Stimulated activated CD4-positive, alpha-beta T cell treated with anti-CD3 and anti-CD28 coated beads, TNF-alpha, amount 100 ng/mL, for 1 hour (primary cell): ENCODE results near the gene PHOX2A.

Experiments used
- DNase-seq, 3 donors: peaks; one replicate each; pipeline ENCODE4 v3.0.0-alpha.2; 2020; ENCODE audit warnings: low read depth in 3 of 3, low spot score in 1 of 3

The PHOX2A gene

DNA sequence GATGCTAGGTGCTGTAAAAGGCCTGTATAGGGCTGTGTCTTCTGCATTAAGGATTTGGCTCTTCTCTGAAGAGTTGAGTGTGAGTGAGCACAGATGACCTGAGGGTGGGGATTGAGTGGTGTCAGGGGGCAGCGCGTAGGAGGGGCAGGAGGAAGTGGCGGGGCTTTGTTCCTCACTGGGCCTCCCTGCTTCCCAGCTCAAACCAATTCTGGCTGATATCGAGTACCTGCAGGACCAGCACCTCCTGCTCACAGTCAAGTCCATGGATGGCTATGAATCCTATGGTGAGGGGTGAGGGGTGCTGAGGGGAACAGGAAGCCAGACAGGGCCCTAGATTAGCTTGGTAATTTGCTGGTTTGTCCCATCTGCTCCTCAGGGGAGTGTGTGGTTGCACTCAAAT lies 9.1 kb downstream of the PHOX2A start:
- DNase-seq = no peak

DNA sequence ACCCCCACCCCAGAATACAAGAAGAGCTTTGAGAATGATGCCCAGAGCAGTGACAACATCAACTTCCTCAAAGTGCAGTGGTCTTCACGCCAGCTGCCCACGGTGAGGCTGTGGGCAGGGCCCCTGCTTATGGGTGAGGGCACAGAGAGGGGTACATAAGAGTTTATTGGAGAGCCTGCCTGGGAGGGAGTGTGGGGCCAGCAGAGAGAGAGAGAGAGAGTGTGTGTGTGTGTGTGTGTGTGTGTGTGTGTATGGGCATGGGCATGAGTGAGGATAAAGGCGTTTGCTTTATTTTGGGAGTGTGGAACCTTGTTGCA lies 9.5 kb downstream of the PHOX2A start:
- DNase-seq = no peak

DNA sequence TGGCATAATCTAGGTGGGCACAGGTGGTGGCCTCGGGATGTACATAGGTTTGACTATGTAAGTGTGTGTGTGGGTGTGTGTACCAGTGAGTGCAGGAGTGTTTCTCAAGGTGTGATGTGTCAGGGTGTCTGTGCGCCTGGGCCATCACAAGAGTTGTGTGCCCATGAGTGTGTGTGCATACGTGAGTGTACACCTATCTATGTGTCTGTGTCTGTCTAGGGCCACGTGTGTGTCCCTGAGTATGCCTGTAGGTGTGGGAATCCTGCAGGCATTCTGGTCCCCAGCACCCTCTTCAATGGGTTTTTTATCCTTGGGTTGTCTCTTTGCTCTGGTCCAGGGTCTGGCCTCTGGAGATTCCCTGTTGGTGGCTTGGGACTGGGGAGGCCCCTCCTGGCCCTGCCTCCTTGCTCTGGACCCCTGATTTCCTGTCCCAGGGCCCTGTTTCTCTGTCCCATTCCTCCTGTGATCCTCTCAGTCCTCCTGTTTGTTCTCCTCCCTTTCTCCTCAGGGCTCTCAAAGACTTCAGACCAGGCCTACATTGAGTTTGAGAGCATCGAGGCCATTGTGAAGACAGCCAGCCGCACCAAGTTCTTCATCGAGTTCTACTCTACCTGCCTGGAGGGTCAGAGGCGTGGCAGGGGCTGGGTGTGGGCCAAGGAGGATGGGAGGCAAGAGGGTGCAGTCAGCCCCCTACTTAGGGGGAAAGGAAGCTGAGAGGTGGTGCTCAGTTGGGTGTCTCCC lies 10.0 kb downstream of the PHOX2A start:
- no peak for DNase-seq

DNA sequence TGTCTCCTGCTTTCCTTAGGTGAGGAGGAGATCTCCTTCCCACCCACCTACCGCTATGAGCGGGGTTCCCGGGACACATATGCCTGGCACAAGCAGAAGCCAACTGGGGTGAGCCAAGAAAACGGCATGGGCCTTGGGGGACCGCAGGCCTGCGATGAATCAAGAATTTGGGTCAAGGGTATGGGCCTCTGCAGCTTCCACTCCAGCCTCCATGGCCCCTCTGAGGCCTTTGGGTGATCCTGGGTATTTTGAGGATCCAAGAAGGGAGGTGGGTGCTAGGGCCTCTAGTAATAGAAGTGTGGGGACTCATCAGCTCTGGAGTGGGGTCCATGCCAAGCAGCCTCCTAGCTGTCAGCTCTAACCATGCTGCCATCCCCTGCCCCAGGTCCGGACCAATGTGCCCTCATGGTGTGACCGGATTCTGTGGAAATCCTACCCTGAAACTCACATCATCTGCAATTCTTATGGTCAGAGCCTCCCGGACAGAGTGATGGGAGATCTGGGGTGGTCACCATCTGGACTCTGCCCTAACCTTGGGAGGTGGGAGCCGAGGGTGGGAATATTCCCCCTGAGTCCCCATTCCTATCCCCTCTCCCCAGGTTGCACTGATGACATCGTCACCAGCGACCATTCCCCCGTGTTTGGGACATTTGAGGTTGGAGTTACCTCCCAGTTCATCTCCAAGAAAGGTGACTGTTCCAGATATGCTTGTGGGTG lies 10.8 kb downstream of the PHOX2A start:
- DNase-seq = no peak

DNA sequence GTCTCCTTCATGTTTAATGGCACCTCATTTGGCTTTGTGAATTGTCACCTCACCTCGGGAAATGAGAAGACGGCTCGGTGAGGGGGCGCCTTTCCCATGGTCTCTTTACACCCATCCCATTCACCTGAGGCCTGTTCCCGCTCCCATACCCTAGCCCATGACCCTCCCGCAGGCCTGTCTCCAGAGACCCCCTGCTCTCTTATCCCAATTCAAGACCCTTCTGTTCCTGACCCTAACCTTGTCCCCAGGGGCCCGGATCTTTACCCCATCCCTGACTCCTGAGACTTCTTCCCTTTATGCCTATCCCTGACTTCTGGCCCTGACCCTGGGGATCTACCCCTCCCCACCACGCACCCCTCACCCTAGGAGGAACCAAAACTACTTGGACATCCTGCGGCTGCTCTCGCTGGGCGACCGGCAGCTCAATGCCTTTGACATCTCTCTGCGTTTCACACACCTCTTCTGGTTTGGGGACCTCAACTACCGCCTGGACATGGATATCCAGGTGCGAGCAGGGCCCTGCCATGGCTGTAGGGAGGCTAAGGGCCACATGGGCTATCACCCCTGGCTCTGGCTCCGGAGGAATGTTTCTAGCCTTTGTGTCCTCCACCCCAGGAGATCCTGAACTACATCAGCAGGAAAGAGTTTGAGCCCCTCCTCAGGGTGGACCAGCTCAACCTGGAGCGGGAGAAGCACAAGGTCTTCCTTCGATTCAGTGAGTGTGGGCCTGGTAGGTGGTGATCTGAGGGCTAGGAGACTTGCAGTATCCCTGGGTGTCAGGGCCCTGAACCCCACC lies 11.5 kb downstream of the PHOX2A start:
- DNase-seq = no peak

DNA sequence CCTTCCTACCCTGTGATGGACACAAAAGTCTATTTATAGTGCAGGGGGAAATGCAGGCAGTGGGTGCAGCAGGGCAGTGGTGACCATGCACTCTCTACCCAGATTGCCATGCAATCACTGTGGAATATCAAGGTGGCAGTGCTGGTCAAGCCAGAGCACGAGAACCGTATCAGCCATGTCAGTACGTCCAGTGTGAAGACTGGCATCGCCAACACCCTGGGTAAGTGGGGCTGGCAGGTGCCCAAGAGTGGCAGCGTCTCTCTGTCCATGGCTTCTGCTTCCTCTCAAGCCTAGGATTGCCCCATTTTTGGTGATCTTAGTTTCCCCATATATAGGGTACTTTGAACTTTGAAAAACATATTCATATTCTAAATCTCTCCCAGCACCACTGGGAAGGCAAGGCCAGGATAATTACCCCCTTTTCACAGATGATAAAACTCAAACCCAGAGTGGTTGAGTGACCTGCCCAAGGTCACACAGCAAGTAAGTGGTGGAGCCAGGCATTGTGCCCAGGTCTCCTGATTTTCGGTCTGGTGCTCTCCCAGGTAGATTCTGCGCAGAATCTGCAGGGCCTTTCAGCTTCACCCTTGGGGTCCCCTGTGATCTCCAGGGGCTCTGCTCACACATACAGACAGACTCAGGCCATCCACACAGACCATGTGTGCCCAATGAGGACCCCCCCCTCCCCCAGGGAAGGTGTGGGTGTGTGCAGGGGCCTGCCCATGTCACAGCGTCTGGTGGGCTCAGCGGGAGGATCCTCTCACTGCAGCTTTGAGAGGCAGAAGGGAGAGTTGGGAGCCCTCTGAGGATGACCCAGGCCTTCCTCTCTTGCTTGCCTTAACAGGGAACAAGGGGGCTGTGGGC lies 12.3 kb downstream of the PHOX2A start:
- DNase-seq = no peak

DNA sequence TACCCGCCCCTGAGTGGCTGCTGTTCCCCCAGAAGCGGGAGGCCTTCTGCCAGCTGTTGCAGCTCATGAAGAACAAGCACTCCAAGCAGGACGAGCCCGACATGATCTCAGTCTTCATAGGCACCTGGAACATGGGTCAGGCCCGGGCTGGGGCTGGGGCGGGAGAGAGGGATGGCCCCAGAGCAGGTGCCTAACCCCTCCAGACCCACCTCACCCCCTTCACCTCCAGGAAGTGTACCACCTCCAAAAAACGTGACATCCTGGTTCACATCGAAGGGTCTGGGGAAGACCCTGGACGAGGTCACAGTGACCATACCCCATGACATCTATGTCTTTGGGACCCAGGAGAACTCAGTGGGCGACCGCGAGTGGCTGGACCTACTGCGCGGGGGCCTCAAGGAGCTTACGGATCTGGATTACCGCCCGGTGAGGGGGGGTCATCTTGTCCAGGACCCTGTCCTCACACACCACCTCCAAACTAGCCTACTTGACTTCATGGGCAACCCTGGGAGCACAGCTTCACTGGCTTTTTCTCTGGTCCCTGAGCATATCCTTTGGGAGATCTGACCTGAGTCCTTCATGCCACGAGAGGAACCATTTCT lies 13.1 kb downstream of the PHOX2A start:
- DNase-seq = no peak

DNA sequence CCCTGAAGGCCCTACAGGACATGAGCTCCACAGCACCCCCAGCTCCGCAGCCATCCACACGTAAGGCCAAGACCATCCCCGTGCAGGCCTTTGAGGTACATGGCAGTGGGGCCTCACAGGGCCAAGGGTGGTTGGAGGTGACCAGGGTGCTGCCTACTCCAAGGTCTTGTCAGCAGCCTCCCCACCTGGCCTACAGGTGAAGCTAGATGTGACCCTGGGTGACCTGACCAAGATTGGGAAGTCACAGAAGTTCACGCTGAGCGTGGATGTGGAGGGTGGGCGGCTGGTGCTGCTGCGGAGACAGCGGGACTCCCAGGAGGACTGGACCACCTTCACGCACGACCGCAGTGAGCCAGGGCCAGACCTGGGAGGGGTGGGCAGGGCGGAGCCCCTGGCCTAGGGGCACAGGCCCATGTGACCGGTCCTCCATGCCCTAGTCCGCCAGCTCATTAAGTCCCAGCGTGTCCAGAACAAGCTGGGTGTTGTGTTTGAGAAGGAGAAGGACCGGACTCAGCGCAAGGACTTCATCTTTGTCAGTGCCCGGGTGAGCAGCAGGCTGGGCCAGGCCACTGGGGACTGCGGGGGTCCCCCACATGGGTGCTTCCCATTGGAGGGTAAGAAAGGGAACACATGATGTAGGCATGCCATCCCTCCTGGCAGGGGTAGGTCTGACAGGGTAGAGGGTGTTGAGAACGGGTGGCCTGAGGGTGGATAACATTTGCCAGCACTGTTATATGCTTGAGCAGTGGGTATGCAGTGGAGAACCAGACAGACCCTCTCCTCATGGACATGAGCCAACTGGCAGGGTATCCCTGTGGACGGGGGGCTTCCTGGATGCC lies 13.8 kb downstream of the PHOX2A start:
- no peak for DNase-seq

DNA sequence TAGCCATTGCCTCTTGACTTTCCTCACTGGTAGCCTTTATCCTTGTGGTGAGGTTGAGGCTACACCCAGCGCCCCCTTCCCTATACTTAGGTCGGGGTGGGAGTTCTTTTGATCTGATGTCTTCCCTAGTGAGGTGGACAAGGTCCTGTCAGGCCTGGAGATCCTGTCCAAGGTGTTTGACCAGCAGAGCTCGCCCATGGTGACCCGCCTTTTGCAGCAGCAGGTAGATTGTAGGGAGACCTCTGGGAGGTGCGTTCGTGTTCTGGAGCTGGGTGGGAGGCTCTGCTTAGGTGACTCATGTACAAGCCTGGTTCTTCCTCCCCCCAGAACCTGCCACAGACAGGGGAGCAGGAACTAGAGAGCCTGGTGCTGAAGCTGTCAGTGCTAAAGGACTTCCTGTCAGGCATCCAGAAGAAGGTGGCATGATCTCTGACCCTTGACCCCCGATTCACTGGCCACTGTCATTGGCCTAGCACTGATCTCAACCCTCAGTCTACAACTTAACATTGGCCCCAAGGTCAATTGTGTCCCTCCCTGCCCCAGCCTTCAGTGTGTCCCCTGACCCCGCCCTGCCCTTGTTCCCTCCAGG lies 14.5 kb downstream of the PHOX2A start:
- no peak for DNase-seq

DNA sequence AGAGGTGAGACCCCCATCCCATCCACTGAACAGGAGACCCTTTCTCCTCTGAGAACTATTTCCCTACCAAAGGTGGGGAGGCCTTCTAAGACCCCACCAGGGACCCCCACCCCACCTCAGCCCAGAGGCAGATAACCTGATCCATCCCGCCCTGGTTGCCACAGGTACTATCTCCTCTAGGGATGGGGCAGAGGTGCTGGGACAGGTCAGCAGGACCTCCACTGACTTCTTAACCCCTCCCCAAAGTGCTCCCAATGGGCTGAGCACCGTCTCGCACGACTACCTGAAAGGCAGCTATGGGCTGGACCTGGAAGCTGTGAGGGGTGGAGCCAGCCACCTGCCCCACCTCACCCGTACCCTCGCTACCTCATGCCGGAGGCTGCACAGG lies 15.1 kb downstream of the PHOX2A start:
- no peak for DNase-seq

DNA sequence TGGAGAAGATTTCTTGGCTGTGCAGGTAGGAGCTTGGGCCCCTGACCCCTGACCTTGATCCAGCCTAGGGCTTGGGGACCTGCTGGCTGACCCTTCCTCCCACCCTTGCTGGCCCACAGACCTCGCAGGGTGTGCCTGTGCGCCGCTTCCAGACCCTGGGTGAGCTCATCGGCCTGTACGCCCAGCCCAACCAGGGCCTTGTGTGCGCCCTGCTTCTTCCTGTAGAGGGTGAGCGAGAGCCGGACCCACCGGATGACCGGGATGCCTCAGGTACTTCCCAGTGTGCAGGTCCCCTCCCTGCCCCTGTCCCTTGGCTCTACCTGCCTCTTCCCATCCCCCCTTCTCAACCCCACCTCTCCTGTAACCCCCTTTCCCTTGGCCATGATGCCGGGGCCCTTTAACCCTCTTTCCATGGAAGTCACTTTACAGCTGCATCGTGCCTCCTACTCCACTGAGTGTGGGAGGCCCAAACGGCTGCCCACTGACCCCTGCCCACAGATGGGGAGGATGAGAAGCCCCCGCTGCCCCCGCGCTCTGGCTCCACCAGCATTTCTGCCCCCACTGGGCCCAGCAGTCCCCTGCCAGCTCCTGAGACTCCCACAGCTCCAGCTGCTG lies 15.6 kb downstream of the PHOX2A start:
- DNase-seq = no peak

DNA sequence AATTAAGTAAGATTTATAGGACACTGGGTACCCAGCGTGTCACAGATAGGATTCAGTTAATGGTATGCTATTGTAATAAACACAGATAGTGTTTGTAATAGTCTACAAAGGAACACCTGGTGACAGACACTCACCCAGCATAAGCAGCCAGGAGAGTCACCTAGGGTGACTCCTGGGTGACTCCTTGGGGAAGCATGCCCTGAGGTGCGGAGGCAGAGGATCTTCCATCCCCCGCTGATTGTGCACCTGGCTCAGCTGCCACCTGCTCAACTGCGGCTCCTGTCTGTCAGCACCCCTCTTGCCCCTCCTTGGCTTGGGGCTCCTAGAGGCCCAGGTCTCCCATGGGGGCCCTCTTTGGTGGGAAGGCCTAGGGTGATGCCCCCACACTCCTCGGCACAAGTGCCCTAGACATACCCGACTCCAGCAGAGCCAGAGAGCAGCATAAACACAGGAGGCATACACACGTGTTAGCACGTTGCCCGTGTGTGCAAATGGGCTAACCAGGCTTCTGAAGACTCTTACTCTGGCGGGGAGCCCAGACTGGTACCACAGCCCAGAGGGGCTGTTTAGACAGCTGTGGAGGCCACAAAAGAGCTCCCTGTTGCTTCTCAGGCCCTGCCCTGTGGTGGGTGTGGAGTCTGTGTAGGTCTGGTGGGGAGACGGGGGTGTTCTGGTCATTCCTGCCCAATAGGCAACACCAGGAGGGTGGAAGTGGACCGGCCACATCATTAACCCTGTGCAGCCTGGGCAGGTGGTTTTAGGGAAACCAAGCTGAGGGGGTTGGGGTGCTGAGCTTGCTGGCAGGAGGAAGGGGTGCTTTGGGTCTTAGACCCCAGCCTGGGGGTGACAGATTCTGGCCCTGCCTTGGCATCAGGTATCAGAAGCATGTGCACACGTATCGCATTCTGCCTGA lies 16.4 kb downstream of the PHOX2A start:
- DNase-seq = no peak

DNA sequence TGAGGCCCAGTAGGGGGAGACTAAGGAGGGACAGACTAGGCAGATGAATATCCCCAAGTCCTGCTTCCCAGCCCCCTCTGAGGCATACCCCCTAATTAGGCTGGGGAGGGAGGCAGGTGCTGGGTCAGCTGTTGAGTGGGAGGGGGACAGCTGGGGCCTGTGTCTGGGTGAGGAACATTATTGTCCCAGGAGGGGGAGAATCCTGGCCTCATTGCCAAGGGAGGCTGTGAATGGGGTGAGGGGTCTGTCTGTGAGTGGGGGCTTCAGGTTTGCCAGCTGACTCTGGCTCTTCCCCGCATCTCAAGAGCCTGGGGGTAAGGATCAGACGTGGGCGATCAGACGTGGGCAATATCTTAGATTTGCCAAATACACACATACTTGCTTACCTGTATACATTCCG lies 17.3 kb downstream of the PHOX2A start:
- DNase-seq = no peak

DNA sequence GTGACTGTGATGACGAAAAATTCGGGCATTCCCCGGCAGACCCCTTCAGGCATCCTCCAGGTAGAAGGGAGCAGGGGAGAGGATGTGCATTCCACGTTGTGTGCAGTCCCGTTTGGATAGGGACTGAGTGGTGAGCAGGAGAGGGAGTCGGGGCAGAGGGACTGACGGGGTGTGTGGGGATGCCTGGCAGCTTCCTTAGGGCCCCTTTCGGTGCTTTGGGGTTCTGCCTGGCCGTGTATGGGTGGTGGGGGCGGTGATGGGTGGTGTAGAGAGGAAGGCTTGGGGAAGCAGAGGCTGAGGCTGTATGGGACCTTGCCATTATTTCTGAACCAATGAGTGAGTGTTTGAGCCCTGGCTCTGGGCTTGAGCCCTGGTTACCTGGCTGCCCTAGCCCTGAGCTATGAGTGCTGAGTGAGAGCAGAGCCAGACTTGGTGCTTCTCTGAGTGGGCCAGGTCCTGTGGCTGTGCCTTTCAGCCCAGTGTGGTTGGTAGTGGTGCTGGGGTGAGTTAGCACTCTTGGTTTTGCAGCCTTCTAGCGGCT lies 18.5 kb downstream of the PHOX2A start:
- no peak for DNase-seq

DNA sequence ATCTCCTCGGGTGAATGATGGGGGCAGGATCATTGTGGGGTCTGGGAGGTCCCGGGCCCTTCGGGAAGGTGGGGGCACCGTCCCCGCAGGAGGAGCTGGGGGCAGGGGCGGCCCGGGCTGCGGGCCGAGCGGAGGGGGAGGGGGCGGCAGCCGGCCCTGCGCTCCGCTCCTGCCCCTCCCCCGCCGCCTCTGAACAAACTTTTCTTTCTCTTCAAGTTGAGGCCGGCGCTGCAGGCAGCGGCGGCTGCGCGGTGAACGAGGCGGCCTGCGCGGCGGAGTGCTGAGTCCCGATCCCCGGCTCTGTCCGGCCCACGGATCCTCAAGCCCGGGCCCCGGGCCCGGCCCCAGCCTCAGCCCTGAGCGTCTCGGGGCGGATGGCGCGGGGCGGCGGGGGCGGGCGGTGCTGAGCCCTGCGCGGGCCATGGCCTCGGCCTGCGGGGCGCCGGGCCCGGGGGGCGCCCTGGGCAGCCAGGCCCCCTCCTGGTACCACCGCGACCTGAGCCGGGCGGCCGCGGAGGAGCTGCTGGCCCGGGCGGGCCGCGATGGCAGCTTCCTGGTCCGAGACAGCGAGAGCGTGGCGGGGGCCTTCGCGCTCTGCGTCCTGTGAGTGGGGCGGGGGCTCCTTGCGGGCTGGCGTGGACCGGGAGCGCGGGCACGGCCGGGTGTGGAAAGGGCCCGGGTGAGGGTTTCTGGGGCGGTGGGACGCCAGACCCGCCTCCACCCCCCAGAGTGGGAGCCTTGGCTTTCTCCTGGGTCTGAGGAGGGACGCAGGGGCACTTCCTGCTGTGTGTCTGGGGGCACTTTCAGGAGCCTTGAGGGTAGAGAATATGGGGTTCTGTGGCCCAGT lies 19.2 kb downstream of the PHOX2A start, which contains the start of gene INPPL1:
INPPL1 (plus strand) TSS at position 204 of the 847 bp plus-strand sequence; CDS start at position 422, 218 bp downstream.
- peak in 1 of 3 donors; percentile 41 for DNase-seq

DNA sequence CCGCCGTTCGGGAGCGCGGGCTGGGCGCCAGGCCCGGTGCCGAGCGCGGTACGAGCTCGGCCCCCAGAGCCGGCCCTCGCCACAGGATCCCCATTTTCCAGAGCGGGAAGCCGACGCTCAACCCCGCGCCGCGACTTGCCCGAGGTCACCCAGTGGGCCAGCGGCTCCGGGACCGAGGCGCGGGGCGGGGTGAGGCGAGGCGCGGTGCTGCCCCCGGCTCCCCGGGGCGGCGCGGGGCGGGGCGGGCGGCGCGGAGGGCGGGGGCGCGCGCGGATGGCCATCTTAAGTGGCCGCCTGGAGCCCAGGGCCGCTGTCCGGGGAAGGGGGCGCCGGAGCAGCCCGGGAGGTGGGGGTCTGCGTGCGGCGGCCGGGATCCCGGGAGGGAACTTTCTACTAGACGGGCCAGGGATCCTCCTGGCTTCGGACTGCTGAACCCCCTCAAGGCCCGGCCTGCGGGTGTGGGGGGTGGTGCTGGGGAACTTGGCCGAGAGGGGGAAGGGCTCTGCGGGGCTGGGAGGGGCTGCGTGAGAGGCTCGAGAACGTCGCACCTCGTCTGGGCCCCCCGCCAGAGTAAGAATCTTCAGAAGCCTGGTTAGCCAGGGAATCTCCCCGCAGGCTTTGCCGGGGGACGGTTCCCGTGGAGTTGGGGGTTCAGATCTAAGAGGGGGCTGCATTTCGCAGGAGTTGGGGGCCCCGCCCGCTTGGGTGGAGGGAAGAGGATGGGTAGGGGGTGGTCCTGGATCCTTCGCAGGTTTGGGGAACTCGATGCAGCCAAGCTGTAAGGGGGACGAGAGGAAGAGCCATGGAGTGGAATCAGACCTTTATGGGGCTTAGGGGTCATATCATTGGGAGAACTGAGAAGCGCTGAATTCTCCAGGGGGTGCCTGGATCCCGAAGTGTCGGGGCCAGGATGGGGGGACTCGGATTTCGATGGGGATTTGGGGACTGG lies 20.1 kb downstream of the PHOX2A start:
- peak in 1 of 3 donors; percentile 37 for DNase-seq
